ENCODE measurements around the gene PYCARD.
"Not testable (repeated sequence)": the region's sequence is repeated elsewhere in the genome, so short reads cannot be mapped to it uniquely, and the experiment has no call there.

The PYCARD gene

DNA sequence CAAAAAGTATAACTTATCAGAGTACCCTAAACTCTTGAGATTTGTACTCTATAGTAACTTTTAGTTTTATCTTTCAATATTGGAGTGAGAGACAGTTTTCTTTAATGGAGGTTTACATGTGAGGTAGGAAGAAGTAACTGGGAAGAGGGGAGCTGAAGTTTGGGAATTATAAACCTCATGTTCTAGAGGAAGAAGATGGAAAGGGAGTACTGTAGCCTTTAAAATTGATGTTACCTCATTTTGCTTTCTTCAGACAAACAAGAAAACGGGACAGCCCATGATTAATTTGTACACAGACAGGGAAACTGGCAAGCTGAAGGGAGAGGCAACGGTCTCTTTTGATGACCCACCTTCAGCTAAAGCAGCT is 13.2 kb downstream of the PYCARD start:
- DNase-seq, result no peak

GRCh38 chr16:31188450-31189411 is 13.8 kb downstream of the PYCARD start:
- DNase-seq, result no peak

DNA sequence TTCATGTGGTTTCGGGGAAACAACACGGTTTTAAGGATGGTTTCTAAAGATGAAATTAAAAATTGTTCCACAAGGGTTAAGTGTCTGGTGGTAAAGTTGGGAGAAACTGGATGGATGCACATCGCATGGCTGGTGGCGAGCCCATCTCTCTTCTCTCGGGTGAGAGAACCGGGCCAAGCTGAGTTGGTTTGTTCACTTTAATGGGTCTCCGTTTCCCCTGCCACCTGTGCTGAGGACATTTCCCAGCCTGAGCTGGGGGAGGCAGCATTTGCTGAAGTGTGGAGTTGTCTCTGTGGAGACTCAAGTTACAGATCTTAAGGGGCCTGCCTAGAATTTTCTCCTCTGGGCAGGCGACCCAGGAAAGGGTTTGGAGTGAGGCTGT is 14.8 kb downstream of the PYCARD start:
- no peak for DNase-seq

- no peak for DNase-seq
Measured at GRCh38 chr16:31186930-31187807, 15.4 kb downstream of the PYCARD start.

GRCh38 chr16:31186176-31186575 is 16.4 kb downstream of the PYCARD start:
- DNase-seq, result no peak

GRCh38 chr16:31185339-31185738 is 17.2 kb downstream of the PYCARD start:
- DNase-seq, result no peak

GRCh38 chr16:31184888-31185287 is 17.7 kb downstream of the PYCARD start:
- DNase-seq, result no peak

GRCh38 chr16:31183432-31184428 is 18.8 kb downstream of the PYCARD start:
- DNase-seq, result no peak

DNA sequence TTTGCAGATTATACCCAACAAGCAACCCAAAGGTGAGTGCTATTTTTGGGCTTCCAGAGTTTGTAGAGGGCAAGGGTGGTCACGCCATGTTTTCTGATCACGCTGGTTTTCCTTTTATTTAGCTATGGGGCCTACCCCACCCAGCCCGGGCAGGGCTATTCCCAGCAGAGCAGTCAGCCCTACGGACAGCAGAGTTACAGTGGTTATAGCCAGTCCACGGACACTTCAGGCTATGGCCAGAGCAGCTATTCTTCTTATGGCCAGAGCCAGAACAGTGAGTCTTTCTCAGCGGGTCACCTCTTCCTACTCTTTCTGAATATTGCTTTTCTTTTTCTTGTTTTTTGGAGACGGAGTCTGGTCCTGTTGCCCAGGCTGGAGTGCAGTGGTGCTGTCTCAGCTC is 20.2 kb downstream of the PYCARD start:
- no peak for DNase-seq

DNA sequence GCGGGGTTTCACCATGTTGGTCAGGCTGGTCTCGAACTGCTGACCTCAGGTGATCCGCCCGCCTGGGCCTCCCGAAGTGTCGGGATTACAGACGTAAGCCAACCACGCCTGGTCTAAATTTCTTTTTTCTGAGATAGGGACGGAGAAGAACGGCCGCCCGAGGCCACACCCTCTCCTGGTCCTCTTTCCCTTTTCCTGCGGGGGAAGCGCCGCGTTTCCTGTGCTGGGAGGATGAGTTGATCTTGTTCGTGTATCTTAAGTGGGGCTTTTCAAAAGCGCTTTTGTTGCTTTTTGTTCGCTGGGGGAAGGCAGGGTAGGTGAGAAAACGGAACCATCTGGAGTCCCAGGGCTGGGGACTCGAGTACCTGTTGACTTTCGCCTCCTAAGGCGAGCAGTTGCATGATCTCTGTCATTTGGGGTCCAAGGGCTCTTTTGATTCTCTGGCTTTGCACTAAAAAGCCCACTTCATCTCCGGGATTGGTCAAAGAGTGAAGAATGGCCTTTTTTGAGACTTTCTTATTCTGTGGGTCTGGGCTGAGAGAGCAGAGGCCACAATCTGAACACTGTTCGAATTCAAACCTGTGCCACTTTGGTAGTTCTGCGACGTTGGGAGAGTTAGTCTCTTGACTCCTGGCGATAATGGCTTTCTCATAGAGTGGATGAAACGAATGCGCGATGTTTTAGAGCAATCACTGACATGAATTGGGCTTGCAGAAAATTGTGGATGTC is 21.3 kb downstream of the PYCARD start:
- DNase-seq, result no peak

DNA sequence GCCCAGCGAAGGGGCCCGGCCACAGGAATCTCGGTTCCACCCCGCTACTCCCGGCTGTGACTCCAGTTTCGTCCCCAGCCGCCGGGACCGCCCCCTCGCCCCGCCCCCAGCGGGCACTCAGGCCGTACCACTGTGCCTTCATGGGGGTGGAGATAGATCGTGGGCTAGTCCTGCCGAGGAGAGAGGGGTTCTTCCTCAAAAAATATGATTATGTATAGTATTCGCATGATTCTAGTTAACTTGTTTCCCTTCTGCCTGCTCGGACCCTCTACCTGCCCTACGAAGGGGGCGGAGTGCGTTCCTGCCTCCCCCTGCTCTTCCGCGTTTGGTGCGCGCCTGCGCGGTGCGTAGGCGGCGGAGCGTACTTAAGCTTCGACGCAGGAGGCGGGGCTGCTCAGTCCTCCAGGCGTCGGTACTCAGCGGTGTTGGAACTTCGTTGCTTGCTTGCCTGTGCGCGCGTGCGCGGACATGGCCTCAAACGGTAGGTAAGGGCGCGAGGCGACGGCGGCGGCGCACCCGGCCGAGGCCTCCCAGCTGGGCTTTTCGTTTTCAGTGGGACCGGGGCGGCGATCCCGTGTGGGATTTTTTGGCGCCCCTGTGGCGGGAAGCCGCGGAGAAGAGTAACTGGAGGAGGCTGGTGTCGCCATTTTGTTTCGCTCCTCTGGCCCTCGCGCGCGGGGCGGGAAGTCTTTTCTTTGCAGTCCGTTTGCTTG is 22.7 kb downstream of the PYCARD start, which contains the start of gene FUS:
Gene FUS (plus strand): TSS at position 393 of the 713 bp plus-strand sequence. CDS start 76 bp downstream, at position 469.
- DNase-seq, result peak; percentile 80 to 88

DNA sequence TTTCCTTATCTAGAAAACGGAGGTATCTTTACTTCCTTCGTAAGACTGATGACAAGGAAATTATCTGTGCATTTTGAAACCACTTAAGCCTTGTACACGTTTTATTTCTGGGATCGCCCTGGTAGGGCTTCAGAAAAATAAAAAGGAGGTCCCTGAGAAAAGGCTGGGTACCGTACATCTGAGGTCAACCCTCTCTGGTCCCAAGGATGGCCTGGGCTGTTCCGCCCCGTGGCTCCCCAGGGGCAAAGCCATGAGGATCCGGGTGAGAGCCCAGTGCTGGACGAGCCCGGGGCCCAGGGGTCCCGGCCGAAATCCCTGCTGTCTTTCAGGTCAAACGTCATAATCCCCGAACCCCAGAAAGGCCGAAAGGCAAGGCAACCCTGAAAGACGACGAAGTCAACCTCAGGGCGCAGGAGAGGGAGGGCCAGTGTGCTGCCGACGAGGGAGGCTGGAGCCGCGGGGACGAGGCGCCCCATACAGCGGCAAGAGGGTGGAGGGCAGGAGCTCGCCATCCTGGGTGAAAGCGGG is 23.3 kb downstream of the PYCARD start:
- DNase-seq, result no peak

DNA sequence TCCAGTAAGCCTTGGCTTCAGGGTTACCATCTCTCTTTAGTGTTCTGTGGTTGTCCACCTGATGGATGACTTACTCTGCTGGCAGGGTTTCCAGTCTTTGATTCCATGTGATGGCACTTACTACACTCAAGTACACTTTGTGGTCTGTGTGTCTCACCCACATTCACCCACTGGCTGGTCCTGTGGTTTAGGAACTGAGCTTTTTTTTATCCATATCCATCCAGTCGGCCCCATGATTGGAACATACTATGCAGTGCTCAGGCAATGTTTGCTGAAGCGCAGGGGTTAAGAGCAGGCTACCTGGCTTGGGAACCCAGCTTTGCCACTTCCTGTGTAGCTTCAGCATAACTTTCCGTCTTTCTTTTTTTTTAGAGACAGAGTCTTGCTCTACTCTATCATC is 25.4 kb downstream of the PYCARD start:
- no peak for DNase-seq

- not testable (repeated sequence) for DNase-seq
Measured at GRCh38 chr16:31170048-31170447, 32.5 kb downstream of the PYCARD start.

DNA sequence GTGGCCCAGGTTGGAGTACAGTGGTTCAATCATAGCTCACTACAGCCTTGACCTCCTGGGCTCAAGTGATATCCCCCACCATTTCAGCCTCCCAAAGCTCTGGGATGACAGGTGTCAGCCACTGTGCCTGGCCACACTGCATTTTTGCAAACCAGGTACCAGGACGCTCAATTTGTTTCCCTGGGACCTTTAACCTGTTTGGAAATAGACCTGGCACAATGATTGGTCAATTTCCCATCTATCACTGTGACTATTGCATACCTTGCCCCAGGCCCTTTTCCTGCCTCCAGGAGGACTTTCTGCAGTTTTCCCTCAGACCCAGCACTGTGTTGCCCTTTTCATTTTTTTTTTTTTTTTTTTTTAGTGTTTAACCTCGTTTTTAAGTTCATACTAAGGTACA is 33.7 kb downstream of the PYCARD start:
- DNase-seq, result no peak

GRCh38 chr16:31167315-31167714 is 35.2 kb downstream of the PYCARD start:
- no peak for DNase-seq

- DNase-seq, result no peak
Measured at GRCh38 chr16:31157136-31157535, 45.4 kb downstream of the PYCARD start.
